ENCODE measurements around the gene HOXC10. TPM values are rescaled to one million over a fixed set of nuclear protein-coding genes. Genes with fewer than 3 reads are reported as not detected.

HOXC10 gene
- total and polyA plus RNA-seq, 2 donors (not counting 1 experiment from before 2014, with no cell fraction given), result not detected

DNA sequence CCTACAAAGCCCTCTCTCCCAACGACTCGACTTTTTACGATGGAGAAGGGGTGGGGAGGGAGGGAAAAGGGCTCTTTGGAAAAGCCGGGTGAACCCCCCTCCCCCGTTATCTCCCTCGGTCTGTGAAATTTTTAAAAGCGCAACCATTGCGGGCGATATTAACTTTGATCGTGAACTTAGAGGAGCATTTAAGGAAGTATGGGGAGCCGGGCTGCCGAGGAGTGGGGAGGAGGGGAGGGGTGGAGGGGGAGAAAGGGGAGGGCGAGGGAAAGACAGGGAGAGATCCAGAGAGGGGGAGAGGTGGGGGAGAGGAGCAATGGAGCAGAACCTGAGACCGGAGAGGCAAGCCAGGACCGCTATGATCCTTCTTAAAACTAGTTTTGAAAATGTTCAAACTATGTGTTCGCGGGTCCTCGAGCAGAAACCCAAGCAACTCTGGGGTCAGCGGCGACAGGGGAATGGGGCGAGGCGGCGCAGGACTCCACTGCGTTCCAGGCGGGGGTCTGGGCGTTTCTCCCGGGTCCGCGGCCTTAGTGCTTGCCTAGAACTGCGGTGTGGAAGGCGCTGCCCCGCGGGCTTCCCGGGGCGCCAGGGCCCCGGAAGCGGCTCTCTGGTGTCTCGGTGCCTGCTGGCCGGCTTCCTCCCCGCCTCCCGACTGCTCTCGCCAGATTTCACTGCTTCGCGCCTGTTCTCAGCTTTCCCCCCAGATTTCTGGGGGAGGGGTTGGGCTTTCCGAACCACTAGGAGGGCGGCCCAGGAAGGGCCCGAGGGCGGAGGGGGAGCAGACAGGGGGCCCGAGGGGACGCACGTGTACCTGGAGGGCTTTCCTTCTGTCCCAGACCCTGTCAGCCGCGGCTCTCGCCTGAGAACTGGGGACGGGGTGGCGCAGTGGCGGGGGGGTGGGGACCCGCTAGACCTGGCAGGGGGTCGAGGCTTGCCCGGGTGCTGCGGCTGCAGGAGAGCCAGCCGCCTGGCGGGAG is 10.6 kb upstream of the HOXC10 start, which contains the start of gene HOTAIR:
Gene HOTAIR, minus strand, starts transcription at position 871 of the 980 bp plus-strand sequence.
- DNase-seq, result peak; percentile 56
- ATAC-seq (ENCODE audit: low read depth), result peak; percentile 45
- peaks cover 25 to 41% of the 10 kb centered on the region in 2 donors for H3K4me1 ChIP-seq (ENCODE audit: control insufficient read depth in 2 of 2, insufficient read depth in 2 of 2, low read length in 2 of 2)
- ChIA-PET POLR2A (interaction anchor here (0.6 kb wide), 1 partner anchor 178 kb away, joined by 3 read pairs; no protein-coding TSS in a partner anchor), CTCF (interaction anchor here (0.7 kb wide), 1 partner anchor 90 kb away, joined by 4 read pairs; no protein-coding TSS in a partner anchor)
- peak within 1 kb of the TSS in 4 of 5 experiments; percentile 18 to 54 (median 40) for H3K4me3 ChIP-seq (ENCODE audit: control extremely low read depth in 1 of 5, extremely low read depth in 1 of 5, insufficient read depth in 1 of 5, low read depth in 2 of 5, low read length in 4 of 5)
- Mint-ChIP-seq H3K27me3 (peaks cover 85% of the 10 kb centered on the region), H3K9me3 (ENCODE audit: insufficient read depth) (peaks cover 2% of the 10 kb centered on the region), H3K4me3 (peak within 1 kb of the TSS; percentile 74), H3K4me1 (peaks cover 21% of the 10 kb centered on the region), H3K27ac (peak within 1 kb of the TSS; percentile 62)
- no peaks in the 10 kb centered on the region for H3K79me2 ChIP-seq (ENCODE audit: control insufficient read depth, insufficient read depth, low read length)
- peak within 1 kb of the TSS; percentile 51 for H3K9ac ChIP-seq (ENCODE audit: low read length)
- H3K4me2 ChIP-seq (replicated peaks; ENCODE audit: low read depth, low read length, poor library complexity, severe bottlenecking), result peak within 1 kb of the TSS; percentile 79
- WGBS (ENCODE audit: insufficient coverage), result 7% methylated on average over 51 of the region's 63 CpGs
- H3K27me3 ChIP-seq (replicated peaks in 1 of 4; ENCODE audit: control extremely low read depth in 1 of 4, control insufficient read depth in 3 of 4, insufficient read depth in 4 of 4, low read length in 3 of 4), result peaks cover 0 to 98% (median 85%) of the 10 kb centered on the region in 4 experiments
- peak within 1 kb of the TSS; percentile 47 for H2AFZ ChIP-seq (ENCODE audit: insufficient read depth, low read depth, low read length, poor library complexity, severe bottlenecking)
- no peak within 1 kb of the TSS for H3K27ac ChIP-seq (ENCODE audit: low read length in 2 of 2)
- TF ChIP-seq, protein P1, sequence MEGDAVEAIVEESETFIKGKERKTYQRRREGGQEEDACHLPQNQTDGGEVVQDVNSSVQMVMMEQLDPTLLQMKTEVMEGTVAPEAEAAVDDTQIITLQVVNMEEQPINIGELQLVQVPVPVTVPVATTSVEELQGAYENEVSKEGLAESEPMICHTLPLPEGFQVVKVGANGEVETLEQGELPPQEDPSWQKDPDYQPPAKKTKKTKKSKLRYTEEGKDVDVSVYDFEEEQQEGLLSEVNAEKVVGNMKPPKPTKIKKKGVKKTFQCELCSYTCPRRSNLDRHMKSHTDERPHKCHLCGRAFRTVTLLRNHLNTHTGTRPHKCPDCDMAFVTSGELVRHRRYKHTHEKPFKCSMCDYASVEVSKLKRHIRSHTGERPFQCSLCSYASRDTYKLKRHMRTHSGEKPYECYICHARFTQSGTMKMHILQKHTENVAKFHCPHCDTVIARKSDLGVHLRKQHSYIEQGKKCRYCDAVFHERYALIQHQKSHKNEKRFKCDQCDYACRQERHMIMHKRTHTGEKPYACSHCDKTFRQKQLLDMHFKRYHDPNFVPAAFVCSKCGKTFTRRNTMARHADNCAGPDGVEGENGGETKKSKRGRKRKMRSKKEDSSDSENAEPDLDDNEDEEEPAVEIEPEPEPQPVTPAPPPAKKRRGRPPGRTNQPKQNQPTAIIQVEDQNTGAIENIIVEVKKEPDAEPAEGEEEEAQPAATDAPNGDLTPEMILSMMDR (IDR thresholded peaks at IDR 0.05), result no peak
- peak; percentile 6 for TF ChIP-seq EZH2 (IDR thresholded peaks at IDR 0.05; ENCODE audit: borderline replicate concordance, insufficient read depth, low read depth, low read length, poor library complexity, severe bottlenecking)
- no peaks in the 10 kb centered on the region for H4K20me1 ChIP-seq (ENCODE audit: control insufficient read depth, insufficient read depth, low read length, poor library complexity, severe bottlenecking)
- H3K36me3 ChIP-seq (replicated peaks in 1 of 2; ENCODE audit: control extremely low read depth in 1 of 2, control insufficient read depth in 1 of 2, extremely low read depth in 1 of 2, insufficient read depth in 2 of 2, low read length in 1 of 2), result no peaks in the 10 kb centered on the region
- intact Hi-C loops (cut with micrococcal nuclease), result loop anchor here (2.0 to 5.0 kb wide), 2 partner anchors 22 to 38 kb away; no protein-coding TSS in a partner anchor
- H3K9me3 ChIP-seq (ENCODE audit: control extremely low read depth in 1 of 3, control insufficient read depth in 2 of 3, insufficient read depth in 1 of 3, low read length in 2 of 3), result peaks cover 0 to 74% (median 13%) of the 10 kb centered on the region in 3 donors
